Panc1 (cell line): ENCODE results near the gene PRDM10. TPM values are rescaled to one million over a fixed set of nuclear protein-coding genes. Genes with fewer than 3 reads are reported as not detected.

Experiments
- ATAC-seq: fragments of 200-7000 bp; cut with Tn5 transposase; 2 replicates; pipeline ENCODE4 v1.9.1; 2020; ENCODE audit warnings: mild to moderate bottlenecking, moderate library complexity
- BruUV-seq: library from RNA; stranded (reverse); fragments of 400-500 nt; replicated peaks from 2 replicates; lab custom pipeline; 2021; lab: Mats Ljungman, UMichigan
- CTCF ChIA-PET: fragments of 300-600 bp; sonication (Branson Sonifier 250); formaldehyde crosslinking; loops from one replicate; lab custom pipeline; 2022; ENCODE audit warnings: antibody characterized with exemption; lab: Charles Lee
- POLR2A ChIA-PET: fragments of 300-600 bp; sonication (Branson Sonifier 250); formaldehyde crosslinking; loops from one replicate; lab custom pipeline; 2022; ENCODE audit warnings: antibody characterized with exemption; lab: Charles Lee
- DNase-seq: peaks from one replicate; pipeline ENCODE4 v3.0.0-alpha.2; 2010; ENCODE audit warnings: low read depth, low spot score
- H3K27ac ChIP-seq: 2 replicates; pipeline ENCODE4 v1.5.1; 2011; ENCODE audit warnings: mild to moderate bottlenecking, low read length, inconsistent platforms
- H3K27me3 ChIP-seq: fragments of 200-500 bp; sonication (Bioruptor generic); 2 replicates; pipeline ENCODE4 v1.6.0; 2014; ENCODE audit warnings: low read length, inconsistent platforms; ENCODE audit not compliant: control insufficient read depth, insufficient read depth
- H3K36me3 ChIP-seq: fragments of 200-500 bp; sonication (Bioruptor generic); 2 replicates; pipeline ENCODE4 v1.5.1; 2014; ENCODE audit warnings: inconsistent platforms, mild to moderate bottlenecking, low read length, moderate library complexity; ENCODE audit not compliant: control insufficient read depth, insufficient read depth
- H3K4me1 ChIP-seq: 2 replicates; pipeline ENCODE4 v1.5.1; 2011; ENCODE audit warnings: inconsistent platforms, mild to moderate bottlenecking, low read length, moderate library complexity; ENCODE audit not compliant: control insufficient read depth, insufficient read depth
- H3K4me3 ChIP-seq, 2 experiments: 2 replicates each; pipeline ENCODE4 v1.5.1; 2011 to 2012; ENCODE audit warnings: low read depth in 2 of 2, low read length in 2 of 2, mild to moderate bottlenecking in 2 of 2, inconsistent platforms in 1 of 2, moderate library complexity in 1 of 2
- H3K9me3 ChIP-seq: fragments of 200-500 bp; sonication (Bioruptor generic); 2 replicates; pipeline ENCODE4 v1.5.1; 2014; ENCODE audit warnings: low read depth, mild to moderate bottlenecking, inconsistent platforms, low read length, moderate library complexity; ENCODE audit not compliant: control insufficient read depth, insufficient read depth
- CTCF ChIP-seq: fragments of 450-650 bp; IDR thresholded peaks from 2 replicates; pipeline ENCODE4 v1.5.1; 2017; ENCODE audit warnings: mild to moderate bottlenecking
- POLR2AphosphoS5 ChIP-seq: IDR thresholded peaks from 2 replicates; pipeline ENCODE4 v1.6.1; 2012; ENCODE audit warnings: mild to moderate bottlenecking, low read depth, low read length, moderate library complexity
- REST ChIP-seq, 2 experiments: IDR thresholded peaks; 2 replicates each; pipeline ENCODE4 v1.6.1; 2011 to 2012; ENCODE audit warnings: low read depth in 2 of 2, control low read depth in 1 of 2, low read length in 1 of 2, mild to moderate bottlenecking in 1 of 2, moderate library complexity in 1 of 2; ENCODE audit not compliant: insufficient read depth in 1 of 2
- SIN3A ChIP-seq: IDR thresholded peaks from 2 replicates; pipeline ENCODE4 v1.6.1; 2012; ENCODE audit warnings: low read depth, mild to moderate bottlenecking, low read length, moderate library complexity, borderline replicate concordance; ENCODE audit not compliant: insufficient read depth
- TCF7L2 ChIP-seq: IDR thresholded peaks from 2 replicates; pipeline ENCODE4 v1.6.1; 2011; ENCODE audit warnings: mild to moderate bottlenecking, low read depth, low read length, inconsistent platforms
- in situ Hi-C: cut with HindIII; loops from 2 replicates; pipeline ENCODE4 v1.10.0; 2016; ENCODE audit warnings: low sequenced_read_pairs, low pct_unique_long_range_greater_than_20kb
- intact Hi-C: fragments of 100-400 bp; cut with micrococcal nuclease; formaldehyde crosslinking; loops from one replicate; pipeline ENCODE4 v1.10.0; 2022; ENCODE audit not compliant: unreplicated experiment
- total RNA-seq: library from RNA; stranded (reverse); gene quantifications from one replicate; pipeline ENCODE4 v1.2.1, GENCODE V29; 2021; ENCODE audit not compliant: unreplicated experiment

Gene PRDM10
- total RNA-seq, 1 experiment from 2014 or later = 12.5 TPM

GRCh38 chr11:129929721-129930120 is 72.9 kb downstream of the PRDM10 start:
- in situ Hi-C loops (no loop called here), intact Hi-C loops (no loop called here)
- POLR2A ChIA-PET = interaction anchor here (0.7 kb wide), 1 partner anchor 99 kb away, joined by 4 read pairs; no protein-coding TSS in a partner anchor

GRCh38 chr11:129928923-129929692 is 73.5 kb downstream of the PRDM10 start:
- no peaks in the 10 kb centered on the region for H3K27me3 ChIP-seq
- DNase-seq (no peak), ATAC-seq (no peak)
- intact Hi-C loops (no loop called here), in situ Hi-C loops (no loop called here)
- H3K4me3 ChIP-seq = no peak overlapping the region
- CTCF ChIA-PET = no interaction called here
- POLR2A ChIA-PET = interaction anchor here (0.7 kb wide), 1 partner anchor 100 kb away, joined by 4 read pairs; no protein-coding TSS in a partner anchor
- no TSS peak for BruUV-seq
- no peaks in the 10 kb centered on the region for H3K4me1 ChIP-seq
- H3K9me3 ChIP-seq = no peaks in the 10 kb centered on the region
- no peaks in the 10 kb centered on the region for H3K36me3 ChIP-seq
- H3K27ac ChIP-seq = no peak overlapping the region
- TF ChIP-seq SIN3A (no peak), POLR2AphosphoS5 (no peak), CTCF (no peak), REST (IDR thresholded peaks at IDR 0.05; ENCODE audit: insufficient read depth in 1 of 2, low read depth in 2 of 2, low read length in 1 of 2) (no peak)

More at GRCh38 chr11:129929721-129930120, 72.9 kb downstream of the PRDM10 start:
- Histone ChIP-seq H3K27ac (no peak overlapping the region), H3K4me3 (no peak overlapping the region), H3K36me3 (no peaks in the 10 kb centered on the region), H3K27me3 (no peaks in the 10 kb centered on the region), H3K4me1 (no peaks in the 10 kb centered on the region), H3K9me3 (no peaks in the 10 kb centered on the region)
- TF ChIP-seq SIN3A (no peak), POLR2AphosphoS5 (no peak), TCF7L2 (no peak), REST (IDR thresholded peaks at IDR 0.05; ENCODE audit: insufficient read depth in 1 of 2, low read depth in 2 of 2, low read length in 1 of 2) (no peak), CTCF (no peak)
- DNase-seq (no peak), ATAC-seq (no peak)
- no TSS peak for BruUV-seq
- CTCF ChIA-PET = interaction anchor here (0.6 kb wide), 1 partner anchor 203 kb away, joined by 3 read pairs; no protein-coding TSS in a partner anchor
